HG02870 (cell line): ENCODE results near the gene NOG.

Source experiments
- ATAC-seq: cut with Tn5 transposase; IDR thresholded peaks from one replicate; pipeline ENCODE4 v1.9.1; 2021; ENCODE audit warnings: mild to moderate bottlenecking, moderate library complexity; ENCODE audit not compliant: unreplicated experiment

The NOG gene

DNA sequence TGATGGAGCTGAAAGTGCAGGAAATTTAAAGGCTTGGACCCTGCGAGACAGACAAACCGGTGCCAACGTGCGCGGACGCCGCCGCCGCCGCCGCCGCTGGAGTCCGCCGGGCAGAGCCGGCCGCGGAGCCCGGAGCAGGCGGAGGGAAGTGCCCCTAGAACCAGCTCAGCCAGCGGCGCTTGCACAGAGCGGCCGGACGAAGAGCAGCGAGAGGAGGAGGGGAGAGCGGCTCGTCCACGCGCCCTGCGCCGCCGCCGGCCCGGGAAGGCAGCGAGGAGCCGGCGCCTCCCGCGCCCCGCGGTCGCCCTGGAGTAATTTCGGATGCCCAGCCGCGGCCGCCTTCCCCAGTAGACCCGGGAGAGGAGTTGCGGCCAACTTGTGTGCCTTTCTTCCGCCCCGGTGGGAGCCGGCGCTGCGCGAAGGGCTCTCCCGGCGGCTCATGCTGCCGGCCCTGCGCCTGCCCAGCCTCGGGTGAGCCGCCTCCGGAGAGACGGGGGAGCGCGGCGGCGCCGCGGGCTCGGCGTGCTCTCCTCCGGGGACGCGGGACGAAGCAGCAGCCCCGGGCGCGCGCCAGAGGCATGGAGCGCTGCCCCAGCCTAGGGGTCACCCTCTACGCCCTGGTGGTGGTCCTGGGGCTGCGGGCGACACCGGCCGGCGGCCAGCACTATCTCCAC lies at the start of gene NOG:
NOG (plus strand) TSS at position 54 of the 674 bp plus-strand sequence; CDS start at position 579, 525 bp downstream.
- no peak for ATAC-seq

- no peak for ATAC-seq
These were observed 48.4 kb upstream of the NOG start for GRCh38 chr17:56545106-56545505.

DNA sequence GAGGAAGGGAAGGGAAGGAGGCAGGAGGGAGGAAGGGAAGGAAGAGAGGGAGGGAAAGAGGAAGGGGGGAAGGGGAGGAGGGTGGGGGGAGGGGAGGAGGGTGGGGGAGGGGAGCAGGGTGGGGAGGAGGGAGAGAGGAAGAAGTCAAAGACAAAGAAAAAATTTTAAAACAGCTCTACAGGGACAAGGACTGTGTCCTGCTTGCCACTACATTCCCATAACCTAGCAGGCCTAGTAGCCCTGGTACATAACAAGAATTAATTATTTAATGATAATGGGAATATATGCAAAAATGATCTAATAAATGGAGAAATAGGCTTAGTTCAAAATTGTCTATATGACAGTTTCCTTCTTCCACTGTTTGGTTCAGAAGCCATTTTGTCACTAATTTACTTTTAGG lies 47.6 kb upstream of the NOG start:
- no peak for ATAC-seq

GRCh38 chr17:56548661-56549060 lies 44.8 kb upstream of the NOG start:
- no peak for ATAC-seq

DNA sequence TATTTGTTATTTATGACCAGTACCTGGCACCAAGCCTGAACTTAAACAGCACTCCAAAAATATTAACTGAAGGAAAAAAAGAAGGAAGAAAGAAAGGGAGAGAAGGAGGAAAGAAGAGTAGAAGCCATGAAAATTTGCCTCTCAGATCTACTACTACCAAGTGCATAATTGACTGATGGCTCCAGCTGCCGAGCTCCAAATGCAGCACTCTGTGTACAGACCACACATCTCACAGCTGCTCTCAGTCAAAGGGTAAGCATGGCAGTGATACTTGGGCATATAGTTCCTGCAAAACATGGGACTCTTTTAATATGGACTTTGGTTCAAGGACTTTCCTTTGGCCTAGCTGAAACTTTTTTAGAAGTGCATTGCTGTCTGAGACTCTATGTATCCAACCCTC lies 44.0 kb upstream of the NOG start:
- ATAC-seq, result no peak

GRCh38 chr17:56557682-56558081 lies 35.8 kb upstream of the NOG start:
- ATAC-seq, result no peak

- ATAC-seq, result no peak
These were observed 35.4 kb upstream of the NOG start for GRCh38 chr17:56558088-56558487.

DNA sequence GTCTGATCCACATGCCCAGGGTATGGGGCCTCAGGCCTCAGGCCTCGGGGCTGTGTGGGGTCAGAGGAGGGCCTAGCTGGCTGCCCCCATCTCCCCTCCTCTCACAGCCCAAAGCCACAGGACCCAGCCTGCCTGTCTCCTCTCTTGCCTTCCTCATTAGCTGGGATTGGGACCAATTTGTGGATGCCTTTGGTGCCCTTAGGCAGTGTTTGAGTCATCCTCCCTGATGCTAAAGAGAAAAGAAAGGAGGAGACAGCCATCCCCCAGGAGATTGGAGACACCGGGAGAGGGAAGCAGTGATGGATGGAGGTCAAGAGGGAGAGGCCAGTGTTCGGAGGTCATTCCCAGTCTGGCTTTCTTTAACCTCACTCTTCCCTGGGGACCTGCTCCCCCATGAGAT lies 23.3 kb upstream of the NOG start:
- ATAC-seq, result no peak

DNA sequence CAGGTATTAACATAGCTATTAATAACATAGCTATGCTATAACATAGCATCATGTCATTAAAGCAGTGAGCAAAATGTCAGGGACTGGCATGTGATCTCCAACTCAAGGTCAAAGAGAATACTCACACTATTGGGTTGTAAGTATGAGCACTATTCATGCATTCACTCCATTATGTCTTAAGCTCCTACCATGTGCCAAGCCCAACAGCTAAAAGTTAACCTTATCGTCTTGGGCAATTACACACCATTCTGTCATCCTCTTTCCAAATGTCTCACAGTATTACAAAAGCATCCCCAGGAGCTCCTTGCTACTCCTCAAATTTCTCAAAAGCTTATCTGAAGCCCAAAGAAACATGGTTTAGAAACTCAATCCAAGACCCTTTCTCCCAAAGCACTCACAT lies 22.0 kb upstream of the NOG start:
- ATAC-seq, result no peak

DNA sequence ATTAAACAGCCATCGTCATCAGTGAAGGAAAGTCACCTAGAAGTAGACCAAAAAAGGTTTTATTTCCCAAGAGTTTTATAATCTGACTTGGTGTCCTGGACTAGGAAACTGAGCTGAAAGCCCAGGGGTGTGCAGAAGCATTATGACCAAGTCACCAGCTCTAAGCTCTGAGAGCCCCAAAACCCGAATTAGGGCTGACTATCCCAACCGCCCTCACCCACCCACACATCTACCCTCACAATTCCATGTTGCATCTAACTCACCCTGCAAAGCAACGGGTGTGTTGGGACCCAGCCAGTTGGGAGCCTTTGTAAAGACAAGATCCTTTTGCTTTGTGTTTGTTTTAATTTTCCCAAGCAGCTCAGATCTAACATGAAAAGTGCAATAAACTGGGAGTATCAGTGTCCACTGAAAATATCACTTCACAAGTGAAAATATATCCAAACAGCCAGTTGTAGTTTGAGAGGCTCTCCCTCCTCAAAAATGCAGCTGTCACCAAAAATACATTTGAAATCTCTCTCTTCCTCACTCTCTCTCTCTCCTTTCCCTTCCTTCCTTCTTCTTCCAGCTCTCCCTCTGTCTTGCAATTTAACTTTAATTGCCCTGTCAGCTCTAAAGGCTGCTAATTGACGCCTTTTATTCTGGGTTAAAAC lies 16.2 kb upstream of the NOG start:
- no peak for ATAC-seq

DNA sequence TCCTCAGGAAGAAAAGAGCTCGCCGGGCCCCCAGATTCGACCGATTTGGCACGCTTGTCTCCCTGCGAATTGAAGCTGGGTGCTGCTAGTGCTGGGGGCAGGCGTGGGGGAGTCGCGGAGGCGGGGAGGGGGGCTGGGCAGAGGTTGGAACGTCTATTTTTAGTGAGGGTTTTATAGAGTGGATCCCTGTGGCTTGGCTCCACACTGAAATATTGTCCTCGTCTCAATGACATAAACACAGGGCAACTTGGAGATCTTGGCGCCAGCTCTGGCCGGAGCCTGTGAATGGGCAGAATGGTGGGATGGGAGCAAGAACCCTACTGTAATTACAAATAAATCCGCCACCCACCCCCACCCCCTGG lies 15.7 kb upstream of the NOG start:
- ATAC-seq, result no peak

GRCh38 chr17:56581635-56582627 lies 11.6 kb upstream of the NOG start:
- ATAC-seq, result no peak

- no peak for ATAC-seq
These were observed 9.7 kb upstream of the NOG start for GRCh38 chr17:56583772-56584171.

GRCh38 chr17:56587298-56587697 lies 6.2 kb upstream of the NOG start:
- ATAC-seq, result no peak

GRCh38 chr17:56592487-56593085 lies 913 bp upstream of the NOG start:
- ATAC-seq, result peak; percentile 60

DNA sequence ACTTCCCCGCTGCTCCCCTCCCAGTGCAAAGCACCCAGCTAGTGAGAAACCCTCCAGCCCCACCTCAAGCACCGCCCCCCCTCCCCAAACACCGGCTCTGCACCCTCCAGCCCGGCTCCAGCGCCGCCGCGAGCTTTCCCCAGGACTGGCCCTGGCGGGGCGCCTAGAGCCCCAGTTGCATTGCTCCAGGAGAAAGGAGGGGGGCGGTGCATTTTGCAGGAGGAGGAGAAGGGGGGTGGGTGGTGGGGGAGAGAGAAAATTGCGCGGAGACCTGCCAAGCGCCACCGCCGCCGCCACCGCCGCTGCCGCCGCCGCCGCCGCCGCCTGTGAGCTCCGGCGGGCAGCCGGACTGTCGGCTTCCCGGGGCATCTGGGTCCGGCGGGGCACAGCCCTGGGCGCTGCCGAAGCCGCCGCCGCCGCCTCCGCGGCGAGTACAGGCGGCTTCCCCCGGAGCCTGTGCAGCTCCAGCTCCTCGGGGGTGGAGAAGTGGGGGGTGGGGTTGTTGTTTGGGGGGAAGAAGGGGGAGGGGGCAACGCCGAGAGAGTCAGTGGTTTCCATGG lies 333 bp upstream of the NOG start:
- ATAC-seq, result no peak

DNA sequence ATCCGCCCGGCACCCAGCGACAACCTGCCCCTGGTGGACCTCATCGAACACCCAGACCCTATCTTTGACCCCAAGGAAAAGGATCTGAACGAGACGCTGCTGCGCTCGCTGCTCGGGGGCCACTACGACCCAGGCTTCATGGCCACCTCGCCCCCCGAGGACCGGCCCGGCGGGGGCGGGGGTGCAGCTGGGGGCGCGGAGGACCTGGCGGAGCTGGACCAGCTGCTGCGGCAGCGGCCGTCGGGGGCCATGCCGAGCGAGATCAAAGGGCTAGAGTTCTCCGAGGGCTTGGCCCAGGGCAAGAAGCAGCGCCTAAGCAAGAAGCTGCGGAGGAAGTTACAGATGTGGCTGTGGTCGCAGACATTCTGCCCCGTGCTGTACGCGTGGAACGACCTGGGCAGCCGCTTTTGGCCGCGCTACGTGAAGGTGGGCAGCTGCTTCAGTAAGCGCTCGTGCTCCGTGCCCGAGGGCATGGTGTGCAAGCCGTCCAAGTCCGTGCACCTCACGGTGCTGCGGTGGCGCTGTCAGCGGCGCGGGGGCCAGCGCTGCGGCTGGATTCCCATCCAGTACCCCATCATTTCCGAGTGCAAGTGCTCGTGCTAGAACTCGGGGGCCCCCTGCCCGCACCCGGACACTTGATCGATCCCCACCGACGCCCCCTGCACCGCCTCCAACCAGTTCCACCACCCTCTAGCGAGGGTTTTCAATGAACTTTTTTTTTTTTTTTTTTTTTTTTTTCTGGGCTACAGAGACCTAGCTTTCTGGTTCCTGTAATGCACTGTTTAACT lies 1.0 kb downstream of the NOG start:
- no peak for ATAC-seq

DNA sequence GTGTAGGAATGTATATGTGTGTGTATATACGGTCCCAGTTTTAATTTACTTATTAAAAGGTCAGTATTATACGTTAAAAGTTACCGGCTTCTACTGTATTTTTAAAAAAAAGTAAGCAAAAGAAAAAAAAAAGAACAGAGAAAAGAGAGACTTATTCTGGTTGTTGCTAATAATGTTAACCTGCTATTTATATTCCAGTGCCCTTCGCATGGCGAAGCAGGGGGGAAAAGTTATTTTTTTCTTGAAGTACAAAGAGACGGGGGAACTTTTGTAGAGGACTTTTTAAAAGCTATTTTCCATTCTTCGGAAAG lies 1.6 kb downstream of the NOG start:
- ATAC-seq, result no peak

GRCh38 chr17:56595831-56596690 lies 2.6 kb downstream of the NOG start:
- no peak for ATAC-seq
